Activated naive CD8-positive, alpha-beta T cell treated with anti-CD3 and anti-CD28 coated beads for 36 hours (primary cell): ENCODE data around the gene NOL4L. TPM values are rescaled to one million over a fixed set of nuclear protein-coding genes. Genes with fewer than 3 reads are reported as not detected.

ENCODE experiments used
- DNase-seq: peaks from one replicate; pipeline ENCODE4 v3.0.0; 2021
- H3K27ac Mint-ChIP-seq: one replicate; pipeline ENCODE4 v1.8.0; 2022; ENCODE audit warnings: mild to moderate bottlenecking, moderate library complexity, mixed read lengths
- H3K27me3 Mint-ChIP-seq: one replicate; pipeline ENCODE4 v1.8.0; 2022; ENCODE audit warnings: mild to moderate bottlenecking, mixed read lengths
- H3K36me3 Mint-ChIP-seq: one replicate; pipeline ENCODE4 v1.8.0; 2021; ENCODE audit warnings: mild to moderate bottlenecking, mixed read lengths
- H3K4me1 Mint-ChIP-seq: one replicate; pipeline ENCODE4 v1.8.0; 2021; ENCODE audit warnings: mixed read lengths
- H3K4me3 Mint-ChIP-seq: one replicate; pipeline ENCODE4 v1.8.0; 2022; ENCODE audit warnings: mild to moderate bottlenecking, moderate library complexity, mixed read lengths
- H3K9me3 Mint-ChIP-seq: one replicate; pipeline ENCODE4 v1.8.0; 2022; ENCODE audit warnings: mixed read lengths
- total RNA-seq, 2 experiments: library from RNA; stranded (reverse); gene quantifications; one replicate each; pipeline ENCODE4 v1.2.3, GENCODE V29; 2021

The NOL4L gene
- total RNA-seq, 2 experiments from 2014 or later: 15.9 TPM

GRCh38 chr20:32567384-32568178 is 17.6 kb downstream of the NOL4L start:
- Mint-ChIP-seq H3K4me3 (no peak overlapping the region), H3K4me1 (peaks cover 24% of the 10 kb centered on the region), H3K36me3 (no peaks in the 10 kb centered on the region), H3K9me3 (no peaks in the 10 kb centered on the region), H3K27me3 (no peaks in the 10 kb centered on the region), H3K27ac (no peak overlapping the region)
- no peak for DNase-seq

GRCh38 chr20:32566379-32567374 is 18.5 kb downstream of the NOL4L start:
- Mint-ChIP-seq H3K4me3 (no peak overlapping the region), H3K9me3 (no peaks in the 10 kb centered on the region), H3K27me3 (no peaks in the 10 kb centered on the region), H3K27ac (peak overlapping the region; percentile 54), H3K36me3 (no peaks in the 10 kb centered on the region), H3K4me1 (peaks cover 26% of the 10 kb centered on the region)
- no peak for DNase-seq

GRCh38 chr20:32565735-32566032 is 19.4 kb downstream of the NOL4L start:
- Mint-ChIP-seq H3K36me3 (no peaks in the 10 kb centered on the region), H3K27ac (peak overlapping the region; percentile 40), H3K4me3 (no peak overlapping the region), H3K9me3 (no peaks in the 10 kb centered on the region), H3K27me3 (no peaks in the 10 kb centered on the region), H3K4me1 (peaks cover 28% of the 10 kb centered on the region)
- no peak for DNase-seq

- H3K4me1 Mint-ChIP-seq: peaks cover 31% of the 10 kb centered on the region
- no peak for DNase-seq
- H3K27ac Mint-ChIP-seq: peak overlapping the region; percentile 40
- no peaks in the 10 kb centered on the region for H3K9me3 Mint-ChIP-seq
- no peak overlapping the region for H3K4me3 Mint-ChIP-seq
- H3K36me3 Mint-ChIP-seq: no peaks in the 10 kb centered on the region
- H3K27me3 Mint-ChIP-seq: no peaks in the 10 kb centered on the region
Measured at GRCh38 chr20:32564921-32565734, 20.0 kb downstream of the NOL4L start.

GRCh38 chr20:32564440-32564839 is 20.7 kb downstream of the NOL4L start:
- Mint-ChIP-seq H3K9me3 (no peaks in the 10 kb centered on the region), H3K4me3 (no peak overlapping the region), H3K4me1 (peaks cover 29% of the 10 kb centered on the region), H3K27me3 (no peaks in the 10 kb centered on the region), H3K27ac (peak overlapping the region; percentile 23), H3K36me3 (no peaks in the 10 kb centered on the region)
- no peak for DNase-seq

GRCh38 chr20:32563311-32564272 is 21.5 kb downstream of the NOL4L start:
- H3K36me3 Mint-ChIP-seq: no peaks in the 10 kb centered on the region

GRCh38 chr20:32562495-32562911 is 22.6 kb downstream of the NOL4L start:
- H3K4me3 Mint-ChIP-seq: no peak overlapping the region
- no peak for DNase-seq
- H3K9me3 Mint-ChIP-seq: no peaks in the 10 kb centered on the region
- H3K27me3 Mint-ChIP-seq: no peaks in the 10 kb centered on the region
- no peaks in the 10 kb centered on the region for H3K36me3 Mint-ChIP-seq
- no peak overlapping the region for H3K27ac Mint-ChIP-seq
- peaks cover 35% of the 10 kb centered on the region for H3K4me1 Mint-ChIP-seq

More at GRCh38 chr20:32563311-32564272, 21.5 kb downstream of the NOL4L start:
- no peaks in the 10 kb centered on the region for H3K9me3 Mint-ChIP-seq
- H3K27me3 Mint-ChIP-seq: no peaks in the 10 kb centered on the region
- H3K27ac Mint-ChIP-seq: no peak overlapping the region
- H3K4me1 Mint-ChIP-seq: peaks cover 30% of the 10 kb centered on the region
- no peak overlapping the region for H3K4me3 Mint-ChIP-seq
- no peak for DNase-seq

- H3K4me1 Mint-ChIP-seq: peaks cover 43% of the 10 kb centered on the region
- DNase-seq: peak; percentile 61
- no peaks in the 10 kb centered on the region for H3K27me3 Mint-ChIP-seq
- peak overlapping the region; percentile 56 for H3K4me3 Mint-ChIP-seq
- peaks cover 2% of the 10 kb centered on the region for H3K36me3 Mint-ChIP-seq
- peak overlapping the region; percentile 76 for H3K27ac Mint-ChIP-seq
- no peaks in the 10 kb centered on the region for H3K9me3 Mint-ChIP-seq
Measured at GRCh38 chr20:32560989-32561830, 23.9 kb downstream of the NOL4L start.

- Mint-ChIP-seq H3K4me3 (peak overlapping the region; percentile 56), H3K36me3 (peaks cover 2% of the 10 kb centered on the region), H3K9me3 (no peaks in the 10 kb centered on the region), H3K27ac (peak overlapping the region; percentile 54), H3K27me3 (no peaks in the 10 kb centered on the region), H3K4me1 (peaks cover 45% of the 10 kb centered on the region)
- DNase-seq: no peak
Measured at GRCh38 chr20:32560482-32560988, 24.6 kb downstream of the NOL4L start.

- Mint-ChIP-seq H3K4me3 (no peak overlapping the region), H3K27ac (peak overlapping the region; percentile 54), H3K4me1 (peaks cover 51% of the 10 kb centered on the region)
Measured at GRCh38 chr20:32559753-32560380, 25.3 kb downstream of the NOL4L start.

GRCh38 chr20:32559205-32559752 is 25.9 kb downstream of the NOL4L start:
- Mint-ChIP-seq H3K27me3 (no peaks in the 10 kb centered on the region), H3K36me3 (peaks cover 2% of the 10 kb centered on the region), H3K4me3 (no peak overlapping the region), H3K4me1 (peaks cover 56% of the 10 kb centered on the region), H3K9me3 (no peaks in the 10 kb centered on the region), H3K27ac (peak overlapping the region; percentile 36)
- no peak for DNase-seq

More at GRCh38 chr20:32559753-32560380, 25.3 kb downstream of the NOL4L start:
- Mint-ChIP-seq H3K27me3 (no peaks in the 10 kb centered on the region), H3K36me3 (peaks cover 2% of the 10 kb centered on the region), H3K9me3 (no peaks in the 10 kb centered on the region)
- no peak for DNase-seq

GRCh38 chr20:32558526-32558925 is 26.6 kb downstream of the NOL4L start:
- Mint-ChIP-seq H3K27ac (peak overlapping the region; percentile 36), H3K36me3 (peaks cover 2% of the 10 kb centered on the region), H3K4me3 (no peak overlapping the region), H3K9me3 (no peaks in the 10 kb centered on the region), H3K4me1 (peaks cover 63% of the 10 kb centered on the region), H3K27me3 (no peaks in the 10 kb centered on the region)
- no peak for DNase-seq
